Gastrocnemius medialis (tissue), 4 donors: ENCODE data around the gene PRX.

Experiments used
- POLR2A ChIP-seq, 2 donors: fragments of 450-650 bp; IDR thresholded peaks; one replicate each; pipeline ENCODE4 v1.6.1; 2017; ENCODE audit warnings: antibody characterized with exemption in 2 of 2, mild to moderate bottlenecking in 2 of 2, moderate library complexity in 2 of 2
- TF ChIP-seq, protein P1 (sequence below), 5 experiments: fragments of 450-650 bp in 3 of 5; fragments of 200-600 bp in 2 of 5; sonication (generic) in 2 of 5; IDR thresholded peaks in 4 of 5; conservative IDR thresholded peaks in 1 of 5; 1 replicate in 4 of 5; 2 replicates in 1 of 5; pipeline ENCODE4 v1.5.1; 2016 to 2019; ENCODE audit warnings: antibody characterized with exemption in 5 of 5, mild to moderate bottlenecking in 3 of 5, moderate library complexity in 3 of 5

DNA sequence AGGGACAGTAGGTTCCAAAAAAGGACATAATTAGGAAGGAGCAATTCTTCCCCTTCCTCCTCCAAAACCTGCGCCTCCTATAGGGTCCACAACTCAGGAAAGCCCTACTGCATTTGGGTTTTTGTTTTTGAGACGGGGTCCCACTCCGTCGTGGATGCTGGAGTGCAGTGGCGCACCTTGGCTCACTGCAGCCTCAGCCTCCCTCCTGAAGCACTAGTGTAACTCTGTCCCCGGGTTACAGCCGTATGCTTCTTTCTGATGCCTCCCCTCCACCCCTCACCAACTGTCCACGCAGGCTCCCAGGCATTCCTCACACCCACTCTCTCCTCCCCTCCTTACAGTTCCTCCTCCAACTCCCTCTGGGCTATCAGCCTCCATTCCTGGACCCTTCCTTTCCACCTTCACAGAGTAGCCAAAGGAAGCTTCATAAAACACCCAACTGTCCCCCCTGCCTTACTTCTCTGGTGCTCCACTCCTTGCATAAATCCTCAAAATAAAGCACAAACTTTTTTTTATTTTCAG lies 33.1 kb upstream of the PRX start:
- no peak for TF ChIP-seq POLR2A (IDR thresholded peaks at IDR 0.05)
- TF ChIP-seq, protein P1, sequence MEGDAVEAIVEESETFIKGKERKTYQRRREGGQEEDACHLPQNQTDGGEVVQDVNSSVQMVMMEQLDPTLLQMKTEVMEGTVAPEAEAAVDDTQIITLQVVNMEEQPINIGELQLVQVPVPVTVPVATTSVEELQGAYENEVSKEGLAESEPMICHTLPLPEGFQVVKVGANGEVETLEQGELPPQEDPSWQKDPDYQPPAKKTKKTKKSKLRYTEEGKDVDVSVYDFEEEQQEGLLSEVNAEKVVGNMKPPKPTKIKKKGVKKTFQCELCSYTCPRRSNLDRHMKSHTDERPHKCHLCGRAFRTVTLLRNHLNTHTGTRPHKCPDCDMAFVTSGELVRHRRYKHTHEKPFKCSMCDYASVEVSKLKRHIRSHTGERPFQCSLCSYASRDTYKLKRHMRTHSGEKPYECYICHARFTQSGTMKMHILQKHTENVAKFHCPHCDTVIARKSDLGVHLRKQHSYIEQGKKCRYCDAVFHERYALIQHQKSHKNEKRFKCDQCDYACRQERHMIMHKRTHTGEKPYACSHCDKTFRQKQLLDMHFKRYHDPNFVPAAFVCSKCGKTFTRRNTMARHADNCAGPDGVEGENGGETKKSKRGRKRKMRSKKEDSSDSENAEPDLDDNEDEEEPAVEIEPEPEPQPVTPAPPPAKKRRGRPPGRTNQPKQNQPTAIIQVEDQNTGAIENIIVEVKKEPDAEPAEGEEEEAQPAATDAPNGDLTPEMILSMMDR (IDR thresholded peaks at IDR 0.05 in 4 of 5, conservative IDR thresholded peaks at IDR 0.05 in 1 of 5), result no peak
